Spleen (tissue), 11 donors: Measurements from ENCODE around the gene CACNB1. TPM values are rescaled to one million over a fixed set of nuclear protein-coding genes. Genes with fewer than 3 reads are reported as not detected.

Experiments
- DNase-seq: peaks from one replicate; pipeline ENCODE4 v3.0.0-alpha.2; 2020
- H3K27ac ChIP-seq, 8 donors: fragments of 200-600 bp; sonication (generic) in 7 of 8; 1 replicate in 4 of 8; 2 replicates in 4 of 8; pipeline versions ENCODE4 v1.5.0 to v1.8.0; 2016 to 2021; ENCODE audit warnings: inconsistent platforms in 4 of 8, mild to moderate bottlenecking in 4 of 8, moderate library complexity in 1 of 8
- H3K27me3 ChIP-seq, 7 donors: fragments of 200-600 bp; sonication (generic) in 6 of 7; replicated peaks in 1 of 7; 1 replicate in 4 of 7; 2 replicates in 3 of 7; pipeline versions ENCODE4 v1.5.0 to v1.8.0; 2016 to 2021; ENCODE audit warnings: inconsistent platforms in 3 of 7, mild to moderate bottlenecking in 1 of 7
- H3K36me3 ChIP-seq, 6 donors: fragments of 200-600 bp; sonication (generic) in 5 of 6; 1 replicate in 4 of 6; 2 replicates in 2 of 6; pipeline versions ENCODE4 v1.5.0 to v1.8.0; 2016 to 2021; ENCODE audit warnings: inconsistent platforms in 2 of 6
- H3K4me1 ChIP-seq, 6 donors: fragments of 200-600 bp; sonication (generic) in 5 of 6; 1 replicate in 3 of 6; 2 replicates in 3 of 6; pipeline versions ENCODE4 v1.5.0 to v1.8.0; 2016 to 2021; ENCODE audit warnings: inconsistent platforms in 3 of 6
- H3K4me3 ChIP-seq, 8 donors: fragments of 200-600 bp; sonication (generic) in 7 of 8; 1 replicate in 4 of 8; 2 replicates in 4 of 8; pipeline versions ENCODE4 v1.5.0 to v1.8.0; 2016 to 2021; ENCODE audit warnings: inconsistent platforms in 4 of 8, mild to moderate bottlenecking in 4 of 8, moderate library complexity in 2 of 8
- H3K9me3 ChIP-seq, 8 donors: fragments of 200-600 bp; sonication (generic) in 7 of 8; 1 replicate in 4 of 8; 2 replicates in 4 of 8; pipeline versions ENCODE4 v1.5.0 to v1.8.0; 2016 to 2021; ENCODE audit warnings: inconsistent platforms in 4 of 8
- CTCF ChIP-seq, 11 experiments: fragments of 200-600 bp in 7 of 11; fragments of 450-650 bp in 4 of 11; sonication (generic) in 4 of 11; IDR thresholded peaks in 8 of 11; conservative IDR thresholded peaks in 3 of 11; 1 replicate in 7 of 11; 2 replicates in 4 of 11; pipeline versions ENCODE4 v1.4.0 to v1.8.0; 2016 to 2021; ENCODE audit warnings: antibody characterized with exemption in 11 of 11, inconsistent platforms in 4 of 11, mild to moderate bottlenecking in 1 of 11
- POLR2A ChIP-seq, 3 donors: fragments of 450-650 bp; IDR thresholded peaks; one replicate each; pipeline ENCODE4 v1.5.1; 2017; ENCODE audit warnings: antibody characterized with exemption in 3 of 3, mild to moderate bottlenecking in 1 of 3
- POLR2AphosphoS5 ChIP-seq, 3 donors: sonication (generic); formaldehyde crosslinking; IDR thresholded peaks; one replicate each; pipeline ENCODE4 v1.5.1; 2017; ENCODE audit warnings: antibody characterized with exemption in 3 of 3
- WGBS, 5 donors: extraction: QIAGEN DNeasy Blood & Tissue Kit in 3 of 5; methylation state at CpG; one replicate each; pipeline versions ENCODE4 v1.1.5 to v1.1.7; 2013 to 2018; 5-methylcytosine and 5-hydroxymethylcytosine counted together
- intact Hi-C: fragments of 100-400 bp; cut with DNase I; formaldehyde crosslinking; loops from one replicate; pipeline ENCODE4 v1.15.0; 2023; ENCODE audit warnings: low total_unique reads
- polyA plus RNA-seq, 3 donors: library from polyadenylated mRNA; stranded (reverse); fragments of 200-250 nt; gene quantifications; one replicate each; pipeline ENCODE4 v1.2.1, GENCODE V29; 2013
- total RNA-seq, 7 donors: library from RNA; depleted of rRNA in 3 of 7; stranded (reverse); fragments of >200 nt in 3 of 7; fragmentation: NEBNext Ultra II Directional in 4 of 7; extraction: Animal tissue kit (Norgen Biotek cat#: 25700) in 4 of 7; gene quantifications; one replicate each; pipeline versions ENCODE4 v1.1.0 to v1.2.1, GENCODE V29; 2016 to 2021
- donor health status: healthy with polysubstance abuse.
- donor health status: DM: no; HTN: no; CAD: no; lungs with moderate emphysema.
- donor health status: DM: no; HTN: no; CAD: no.
- donor health status: Bipolar disorder and iron deficiency.
- donor health status: healthy.
- donor health status: DM: no; HTN: no; CAD: no.
- donor health status: DM: yes; HTN: yes; CAD: no.

The CACNB1 gene
- total and polyA plus RNA-seq, 10 donors = 2.0 to 11.9 (median 6.7) TPM

GRCh38 chr17:39150104-39150634 lies 47.3 kb downstream of the CACNB1 start:
- H3K4me3 ChIP-seq = no peak overlapping the region
- intact Hi-C loops = loop anchor here (5.0 kb wide), 2 partner anchors 83 to 168 kb away; no protein-coding TSS in a partner anchor
- 70 to 78% (median 76%) methylated on average over 5 of the region's 5 CpGs for WGBS, 5 donors

GRCh38 chr17:39147221-39148185 lies 50.0 kb downstream of the CACNB1 start:
- intact Hi-C loops = no loop called here
- no peak for DNase-seq
- 62 to 72% (median 67%) methylated on average over 13 of the region's 13 CpGs for WGBS, 5 donors
- Histone ChIP-seq H3K4me3 (no peak overlapping the region), H3K27me3 (peaks cover 0 to 38% (median 18%) of the 10 kb centered on the region in 7 donors), H3K36me3 (no peaks in the 10 kb centered on the region), H3K27ac (no peak overlapping the region), H3K4me1 (peaks cover 8 to 24% (median 19%) of the 10 kb centered on the region in 6 donors), H3K9me3 (no peaks in the 10 kb centered on the region)
- TF ChIP-seq CTCF (IDR thresholded peaks at IDR 0.05 in 8 of 11, conservative IDR thresholded peaks at IDR 0.05 in 3 of 11) (no peak), POLR2AphosphoS5 (IDR thresholded peaks at IDR 0.05) (no peak), POLR2A (IDR thresholded peaks at IDR 0.05) (no peak)

More at GRCh38 chr17:39150104-39150634, 47.3 kb downstream of the CACNB1 start:
- TF ChIP-seq CTCF (IDR thresholded peaks at IDR 0.05 in 8 of 11, conservative IDR thresholded peaks at IDR 0.05 in 3 of 11) (no peak), POLR2AphosphoS5 (IDR thresholded peaks at IDR 0.05) (no peak), POLR2A (IDR thresholded peaks at IDR 0.05) (no peak)
- no peak overlapping the region for H3K27ac ChIP-seq
- no peaks in the 10 kb centered on the region for H3K9me3 ChIP-seq
- H3K4me1 ChIP-seq = peaks cover 10 to 47% (median 33%) of the 10 kb centered on the region in 6 donors
- DNase-seq = no peak
- no peaks in the 10 kb centered on the region for H3K36me3 ChIP-seq
- peaks cover 0 to 38% (median 18%) of the 10 kb centered on the region in 7 donors for H3K27me3 ChIP-seq

- Histone ChIP-seq H3K4me3 (no peak overlapping the region), H3K9me3 (peaks cover 0 to 3% (median under 1%) of the 10 kb centered on the region in 8 donors), H3K27me3 (peaks cover 0 to 25% (median 11%) of the 10 kb centered on the region in 7 donors), H3K4me1 (peaks cover 3 to 11% (median 7%) of the 10 kb centered on the region in 6 donors), H3K36me3 (no peaks in the 10 kb centered on the region), H3K27ac (no peak overlapping the region)
- no peak for DNase-seq
- TF ChIP-seq POLR2AphosphoS5 (IDR thresholded peaks at IDR 0.05) = no peak
- intact Hi-C loops = no loop called here
- WGBS, 5 donors = 90 to 100% (median 93%) methylated on average over 3 of the region's 3 CpGs
Observed at GRCh38 chr17:39146273-39146672, 51.2 kb downstream of the CACNB1 start.

- DNase-seq = no peak
- peaks cover 0 to under 1% (median 0%) of the 10 kb centered on the region in 6 donors for H3K4me1 ChIP-seq
- no peaks in the 10 kb centered on the region for H3K36me3 ChIP-seq
- WGBS, 5 donors = 79 to 97% (median 85%) methylated on average over 2 to 3 of the region's 3 CpGs
- peaks cover 0 to 14% (median 0%) of the 10 kb centered on the region in 7 donors for H3K27me3 ChIP-seq
- no peak overlapping the region for H3K27ac ChIP-seq
- intact Hi-C loops = no loop called here
- peaks cover 0 to 6% (median 2%) of the 10 kb centered on the region in 8 donors for H3K9me3 ChIP-seq
- TF ChIP-seq POLR2A (IDR thresholded peaks at IDR 0.05) (no peak), POLR2AphosphoS5 (IDR thresholded peaks at IDR 0.05) (no peak), CTCF (IDR thresholded peaks at IDR 0.05 in 8 of 11, conservative IDR thresholded peaks at IDR 0.05 in 3 of 11) (no peak)
- no peak overlapping the region for H3K4me3 ChIP-seq
Observed at GRCh38 chr17:39145143-39145542, 52.3 kb downstream of the CACNB1 start.
